Testis (tissue), 2 donors: ENCODE results near the gene VN1R5.

ENCODE experiments used
- POLR2A ChIP-seq: fragments of 450-650 bp; IDR thresholded peaks from one replicate; pipeline ENCODE4 v1.6.1; 2017; ENCODE audit warnings: antibody characterized with exemption, mild to moderate bottlenecking, moderate library complexity
- TF ChIP-seq, protein P1 (sequence below), 3 experiments: fragments of 450-650 bp in 2 of 3; fragments of 200-600 bp in 1 of 3; sonication (generic) in 1 of 3; IDR thresholded peaks; one replicate each; pipeline ENCODE4 v1.5.1; 2016 to 2019; ENCODE audit warnings: antibody characterized with exemption in 3 of 3, mild to moderate bottlenecking in 2 of 3, moderate library complexity in 1 of 3

DNA sequence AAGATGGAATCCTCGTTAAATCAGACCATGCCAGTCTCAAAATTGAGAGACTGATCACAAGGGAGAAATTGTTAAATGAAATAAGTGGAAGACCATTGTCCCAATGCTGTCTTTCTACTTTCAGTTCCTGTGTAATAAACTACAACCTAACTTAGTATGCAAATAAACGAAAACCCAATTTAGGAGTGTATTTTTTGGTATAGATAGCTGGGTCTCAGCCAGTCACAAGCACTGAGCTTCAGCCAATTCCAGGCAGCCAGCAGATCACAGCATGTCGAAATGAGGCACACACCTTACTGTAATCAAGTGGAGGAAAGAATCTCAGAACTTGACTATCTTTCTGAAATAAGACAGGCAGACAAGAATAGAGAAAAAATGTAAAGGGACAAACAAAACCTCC, 33.0 kb upstream of the VN1R5 start:
- no peak for TF ChIP-seq POLR2A
- TF ChIP-seq, protein P1, sequence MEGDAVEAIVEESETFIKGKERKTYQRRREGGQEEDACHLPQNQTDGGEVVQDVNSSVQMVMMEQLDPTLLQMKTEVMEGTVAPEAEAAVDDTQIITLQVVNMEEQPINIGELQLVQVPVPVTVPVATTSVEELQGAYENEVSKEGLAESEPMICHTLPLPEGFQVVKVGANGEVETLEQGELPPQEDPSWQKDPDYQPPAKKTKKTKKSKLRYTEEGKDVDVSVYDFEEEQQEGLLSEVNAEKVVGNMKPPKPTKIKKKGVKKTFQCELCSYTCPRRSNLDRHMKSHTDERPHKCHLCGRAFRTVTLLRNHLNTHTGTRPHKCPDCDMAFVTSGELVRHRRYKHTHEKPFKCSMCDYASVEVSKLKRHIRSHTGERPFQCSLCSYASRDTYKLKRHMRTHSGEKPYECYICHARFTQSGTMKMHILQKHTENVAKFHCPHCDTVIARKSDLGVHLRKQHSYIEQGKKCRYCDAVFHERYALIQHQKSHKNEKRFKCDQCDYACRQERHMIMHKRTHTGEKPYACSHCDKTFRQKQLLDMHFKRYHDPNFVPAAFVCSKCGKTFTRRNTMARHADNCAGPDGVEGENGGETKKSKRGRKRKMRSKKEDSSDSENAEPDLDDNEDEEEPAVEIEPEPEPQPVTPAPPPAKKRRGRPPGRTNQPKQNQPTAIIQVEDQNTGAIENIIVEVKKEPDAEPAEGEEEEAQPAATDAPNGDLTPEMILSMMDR (IDR thresholded peaks at IDR 0.05): no peak
